Right lung (tissue), 10 donors: Measurements from ENCODE around the gene NAT14. TPM values are rescaled to one million over a fixed set of nuclear protein-coding genes. Genes with fewer than 3 reads are reported as not detected.
"Not testable (repeated sequence)": the region's sequence is repeated elsewhere in the genome, so short reads cannot be mapped to it uniquely, and the experiment has no call there.

Experiments used
- DNase-seq, 2 donors: peaks; one replicate each; pipeline ENCODE4 v3.0.0-alpha.2; 2013
- long read RNA-seq, 8 donors: transcript quantifications; one replicate each; lab custom pipeline, GENCODE V29; 2026
- polyA plus RNA-seq, 5 donors: library from polyadenylated mRNA; unstranded; fragments of 120-200 nt; gene quantifications; one replicate each; pipeline versions ENCODE4 v1.2.1 to v1.2.3, GENCODE V29; 2013; ENCODE audit warnings: inconsistent platforms in 1 of 5, low replicate concordance in 1 of 5; ENCODE audit not compliant: insufficient read length in 5 of 5, insufficient read depth in 1 of 5

The NAT14 gene, protein sequence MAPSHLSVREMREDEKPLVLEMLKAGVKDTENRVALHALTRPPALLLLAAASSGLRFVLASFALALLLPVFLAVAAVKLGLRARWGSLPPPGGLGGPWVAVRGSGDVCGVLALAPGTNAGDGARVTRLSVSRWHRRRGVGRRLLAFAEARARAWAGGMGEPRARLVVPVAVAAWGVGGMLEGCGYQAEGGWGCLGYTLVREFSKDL
- polyA plus RNA-seq = 10 to 100 TPM; 28.6 to 60.8 (median 42.3) TPM
- long read RNA-seq, donor 1, transcript NAT14-201 (3 exons, 1,536 nt) = major isoform, 28 of 30 reads
- long read RNA-seq, donor 1, partial matches to known transcripts = 0 of 30 reads
- long read RNA-seq, donor 1, other reads (novel, unspliced or antisense) = 0 of 30 reads
- long read RNA-seq, donor 2, transcript NAT14-201 (3 exons, 1,536 nt) = major isoform, 11 of 12 reads
- long read RNA-seq, donor 2, partial matches to known transcripts = 0 of 12 reads
- long read RNA-seq, donor 2, other reads (novel, unspliced or antisense) = 0 of 12 reads
- long read RNA-seq, donor 3, transcript NAT14-204 (2 exons, 1,011 nt) = minor isoform, 7 of 28 reads
- long read RNA-seq, donor 3, transcript NAT14-201 (3 exons, 1,536 nt) = major isoform, 21 of 28 reads
- long read RNA-seq, donor 3, partial matches to known transcripts = 0 of 28 reads
- long read RNA-seq, donor 3, other reads (novel, unspliced or antisense) = 0 of 28 reads
- long read RNA-seq, donor 4, transcript NAT14-201 (3 exons, 1,536 nt) = major isoform, 12 of 15 reads
- long read RNA-seq, donor 4, partial matches to known transcripts = 0 of 15 reads
- long read RNA-seq, donor 4, other reads (novel, unspliced or antisense) = 0 of 15 reads
- long read RNA-seq, donor 5, transcript NAT14-201 (3 exons, 1,536 nt) = major isoform, 16 of 19 reads
- long read RNA-seq, donor 5, partial matches to known transcripts = 0 of 19 reads
- long read RNA-seq, donor 5, other reads (novel, unspliced or antisense) = 0 of 19 reads
- long read RNA-seq, donor 6, transcript NAT14-201 (3 exons, 1,536 nt) = major isoform, 28 of 31 reads
- long read RNA-seq, donor 6, partial matches to known transcripts = 0 of 31 reads
- long read RNA-seq, donor 6, other reads (novel, unspliced or antisense) = 0 of 31 reads
- long read RNA-seq, donor 7, transcript NAT14-201 (3 exons, 1,536 nt) = major isoform, 11 of 49 reads
- long read RNA-seq, donor 7, transcript NAT14-204 (2 exons, 1,011 nt) = minor isoform, 5 of 49 reads
- long read RNA-seq, donor 7, partial matches to known transcripts = 33 of 49 reads
- long read RNA-seq, donor 7, other reads (novel, unspliced or antisense) = 0 of 49 reads
- long read RNA-seq, donor 8, transcript NAT14-201 (3 exons, 1,536 nt) = major isoform, 8 of 10 reads
- long read RNA-seq, donor 8, partial matches to known transcripts = 0 of 10 reads
- long read RNA-seq, donor 8, other reads (novel, unspliced or antisense) = 0 of 10 reads

DNA sequence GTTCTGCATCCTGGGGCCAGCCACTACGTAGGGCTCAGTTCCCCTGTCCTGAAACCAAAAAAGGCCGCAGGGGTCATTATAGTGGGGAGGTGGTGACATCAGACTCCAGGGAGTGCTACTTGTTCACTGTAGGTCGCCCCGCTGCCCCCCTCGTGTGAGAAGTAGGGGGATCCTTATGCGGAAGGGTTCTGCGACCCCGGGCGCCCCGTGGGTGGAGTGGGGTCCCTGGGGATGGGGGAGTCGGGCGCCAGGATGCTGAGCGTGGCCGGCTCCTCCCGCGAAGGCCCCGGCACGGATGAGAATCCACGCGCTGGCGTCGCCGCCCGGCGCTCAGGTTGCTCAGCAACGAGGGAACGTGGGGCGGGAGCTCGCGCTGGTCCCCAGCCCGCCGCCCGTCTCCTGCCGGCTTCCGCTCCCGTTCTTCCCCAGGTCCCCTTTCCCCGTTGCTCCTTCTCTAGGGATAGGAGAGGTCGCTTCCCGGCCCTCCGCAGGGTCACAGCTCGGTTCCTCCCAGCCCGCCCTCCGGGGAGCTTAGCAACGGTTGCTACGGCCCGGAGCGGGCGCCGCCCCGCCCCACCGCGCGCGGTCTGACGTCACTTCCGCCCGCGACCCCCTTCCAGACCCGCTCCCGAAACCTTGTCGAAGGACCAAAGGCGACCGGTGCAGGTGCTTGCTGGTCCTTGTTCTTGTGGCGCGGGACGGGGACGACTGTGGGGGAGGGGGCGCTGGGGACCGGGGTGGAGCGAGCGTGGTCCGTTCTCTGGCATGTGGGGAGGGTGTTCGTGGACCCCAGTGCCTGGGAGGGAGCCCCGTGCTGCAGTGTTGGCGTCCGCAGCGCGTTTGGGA is at the start of gene NAT14:
Gene NAT14, plus strand, starts transcription at position 596 of the 846 bp plus-strand sequence. CDS start 521 bp downstream, outside the sequence.
- peak; percentile 77 to 80 for DNase-seq

DNA sequence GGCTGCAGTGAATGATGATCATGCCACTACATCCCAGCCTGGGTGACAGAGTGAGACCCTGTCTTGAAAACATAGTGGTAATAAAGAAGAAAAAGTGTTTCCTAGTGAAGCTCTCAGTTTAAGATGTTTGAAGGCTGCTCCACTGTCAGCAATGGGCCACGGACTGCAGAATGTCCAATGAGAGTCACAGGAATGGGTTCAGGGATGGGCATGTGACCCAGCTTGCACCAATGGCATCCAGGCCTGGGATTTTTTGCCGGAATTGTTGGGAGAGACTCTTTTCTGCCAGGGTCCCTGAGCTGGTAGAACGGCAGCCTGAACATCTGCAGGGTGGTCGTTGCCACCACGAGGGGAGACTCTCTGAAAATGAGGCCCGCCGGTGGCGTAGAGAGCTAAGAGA is 48.1 kb upstream of the NAT14 start:
- DNase-seq = no peak

DNA sequence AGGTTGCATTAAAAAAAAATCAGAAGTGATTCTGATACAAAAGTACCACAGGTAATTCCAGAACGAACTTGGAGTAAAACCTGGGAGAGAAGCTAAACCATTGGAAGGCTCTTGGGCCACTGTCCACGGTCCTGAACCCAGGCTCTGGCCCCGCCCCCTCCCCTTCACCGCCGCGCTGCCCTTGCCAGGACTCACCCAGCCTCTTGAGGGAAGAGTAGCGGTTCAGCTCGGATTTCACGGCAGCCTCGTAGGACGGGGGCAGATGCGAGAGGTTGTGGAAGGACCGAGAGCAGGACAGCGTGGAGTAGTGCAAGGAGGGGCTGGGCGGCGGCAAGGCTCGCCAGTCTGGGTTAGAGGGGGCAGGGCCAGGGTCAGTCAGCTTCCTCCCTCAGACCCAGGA is 47.6 kb upstream of the NAT14 start:
- DNase-seq = peak; percentile 51 to 63

DNA sequence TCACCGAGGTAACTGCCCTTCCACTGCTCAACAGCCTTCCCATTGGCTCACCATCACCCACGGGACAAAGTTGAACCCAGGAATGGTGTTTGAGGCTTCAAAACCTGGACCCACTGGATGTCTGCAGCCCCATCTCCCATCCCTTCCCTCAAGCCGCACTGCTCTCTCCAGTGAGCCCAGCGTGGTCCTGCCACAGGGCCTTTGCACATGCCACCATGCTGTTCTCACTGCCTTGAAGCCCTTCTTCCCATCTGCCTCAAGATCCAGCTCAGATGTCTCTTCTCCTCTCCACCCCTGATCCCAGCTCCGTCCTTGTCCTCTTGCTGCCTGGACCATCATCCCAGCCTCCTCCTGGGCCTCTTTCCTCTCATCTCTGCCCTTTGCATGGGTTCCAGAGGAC is 45.9 kb upstream of the NAT14 start:
- DNase-seq = no peak

DNA sequence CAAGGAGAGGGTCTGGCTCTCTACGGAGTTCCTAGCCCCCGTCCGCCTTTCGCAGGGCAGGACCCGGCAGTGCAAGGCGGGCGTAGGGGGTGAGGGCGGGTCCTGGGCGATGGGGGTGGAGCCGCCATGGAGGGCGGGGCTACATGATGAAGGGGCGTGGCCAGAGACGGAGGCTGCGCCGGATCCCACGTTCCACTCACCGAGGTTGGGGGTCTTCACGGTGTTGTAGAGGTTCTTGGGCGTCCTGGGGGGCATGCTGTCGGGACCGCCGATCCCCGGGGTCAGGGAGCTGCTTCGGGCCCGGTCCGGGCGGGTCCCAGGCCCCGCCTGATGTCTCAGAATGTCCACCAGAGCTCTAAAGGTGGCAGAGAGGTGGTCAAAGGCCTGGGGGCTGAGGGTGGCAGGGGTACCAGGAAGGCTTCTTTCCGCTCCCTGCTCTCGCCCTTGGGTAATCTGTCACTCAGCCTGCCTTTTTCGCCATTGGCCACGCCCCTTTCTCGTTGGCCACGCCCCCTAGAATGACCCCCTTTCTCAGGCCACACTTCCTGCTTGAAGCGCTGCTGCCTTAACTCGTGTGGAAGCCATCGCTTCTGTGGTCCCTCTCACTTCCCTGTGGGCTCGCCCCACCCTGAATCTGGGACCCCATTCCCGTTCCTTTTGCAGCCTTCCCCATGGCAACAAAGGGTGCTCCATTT is 44.4 kb upstream of the NAT14 start:
- DNase-seq = no peak

DNA sequence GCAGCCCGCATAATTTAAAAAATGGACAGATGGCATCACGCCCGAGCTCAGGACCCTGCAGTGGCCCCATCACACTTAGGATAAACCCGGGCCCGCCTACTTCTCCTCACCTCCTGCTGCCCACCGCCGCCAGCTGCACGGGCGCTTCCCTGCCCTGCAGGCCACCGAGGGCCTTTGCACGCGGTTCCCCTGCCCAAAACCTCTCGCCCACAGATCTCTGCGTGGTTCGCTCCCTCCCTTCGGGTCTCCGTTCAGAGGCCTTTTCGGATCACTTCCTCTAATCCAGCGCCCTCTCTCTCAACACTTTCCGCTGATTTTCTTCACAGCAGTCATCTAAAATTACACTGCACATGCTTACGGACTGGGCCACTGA is 43.7 kb upstream of the NAT14 start:
- DNase-seq = no peak

DNA sequence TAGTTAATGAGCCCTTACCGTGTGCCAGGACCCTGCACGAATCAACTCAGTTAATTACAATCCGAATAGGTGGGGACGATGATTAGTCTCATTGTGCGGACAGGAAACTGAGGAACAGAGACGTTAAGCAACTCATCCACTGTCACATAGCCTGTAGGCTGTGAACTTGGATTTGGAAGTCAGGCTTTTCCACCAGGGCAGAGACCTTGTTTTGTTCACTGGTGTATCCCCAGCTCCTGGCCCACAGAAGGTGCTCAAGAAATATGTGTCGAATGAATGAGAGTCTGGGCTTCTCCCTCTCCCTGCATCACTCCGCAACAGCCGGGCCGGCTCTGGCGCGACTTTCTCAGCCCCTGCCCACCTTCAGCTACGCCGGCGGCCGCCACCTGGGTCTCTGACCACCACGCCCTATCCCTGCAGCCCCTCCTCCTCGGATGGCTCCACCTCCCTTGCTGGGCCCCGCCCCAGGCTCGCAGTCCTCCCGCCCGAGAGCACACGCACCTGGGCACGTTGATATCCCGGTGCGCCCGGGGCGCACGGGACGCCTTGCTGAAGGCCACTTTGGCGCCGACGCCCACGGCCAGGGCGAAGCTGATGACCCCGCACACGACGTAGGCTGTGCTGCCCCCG is 43.2 kb upstream of the NAT14 start:
- DNase-seq = no peak

DNA sequence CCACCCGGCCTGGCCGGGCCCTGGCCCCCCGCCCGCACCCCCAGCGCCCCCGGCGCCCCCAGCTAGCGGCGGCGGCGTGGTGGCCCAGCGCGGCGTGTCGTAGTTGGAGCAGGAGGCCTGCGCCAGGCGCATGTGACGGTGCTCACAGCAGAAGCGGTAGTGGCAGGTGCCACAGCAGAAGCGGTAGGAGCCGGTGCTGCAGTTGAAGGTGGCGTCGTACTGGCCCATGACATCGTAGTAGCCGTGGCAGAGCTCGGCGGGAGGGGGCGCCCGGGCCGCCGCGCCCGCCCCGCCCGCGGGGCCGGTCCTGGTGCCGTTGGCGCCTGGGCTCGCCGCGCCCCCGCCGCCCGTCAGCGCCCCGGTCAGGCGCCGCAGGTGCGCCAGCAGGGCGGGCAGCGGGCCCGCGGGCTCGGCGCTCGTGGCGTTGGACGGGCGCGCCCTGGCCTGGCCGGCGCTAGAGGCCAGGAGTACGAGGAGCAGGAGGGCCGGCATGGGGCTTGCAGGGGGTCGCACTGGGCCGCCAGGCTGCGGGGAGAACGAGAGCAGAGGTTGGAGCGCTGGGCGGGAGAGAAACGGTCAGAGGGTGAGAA is 42.5 kb upstream of the NAT14 start:
- DNase-seq = no peak

DNA sequence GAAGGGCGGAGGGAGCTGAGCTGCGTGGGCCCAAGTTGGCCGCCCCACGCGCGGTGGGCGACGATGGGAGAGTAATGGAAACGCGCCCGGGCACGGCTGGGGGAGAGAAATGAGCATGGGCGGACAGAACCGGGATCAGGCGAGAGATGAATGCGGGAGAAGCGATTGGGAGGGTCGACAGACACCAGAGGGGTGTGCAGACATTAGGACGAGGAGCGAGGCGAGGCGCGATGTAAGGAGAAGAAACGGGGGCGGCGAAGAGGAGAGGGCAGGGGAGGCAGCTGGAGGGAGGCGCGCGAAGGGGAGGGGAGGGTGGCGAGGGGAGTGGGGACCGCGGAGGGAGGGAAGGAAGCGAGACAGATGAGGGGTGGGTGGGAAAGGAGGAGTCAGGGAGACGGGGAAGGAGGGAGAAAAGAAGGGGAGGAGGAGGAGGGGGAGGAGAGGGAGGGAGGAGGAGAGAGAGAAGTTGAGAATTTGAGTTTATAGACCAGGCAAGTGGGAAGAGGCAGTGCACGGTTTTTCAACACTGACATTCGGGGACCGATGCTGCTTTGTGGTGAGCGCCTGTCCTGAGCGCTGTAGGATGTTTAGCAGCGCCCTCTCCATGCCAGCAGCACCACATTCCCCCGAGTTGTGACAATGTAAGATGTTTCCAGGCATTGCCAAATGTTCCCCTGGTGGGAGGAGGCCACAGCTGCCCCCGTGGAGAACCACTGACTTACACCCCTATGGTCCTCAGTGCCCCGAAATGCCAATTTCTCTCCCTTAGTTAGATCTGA is 41.8 kb upstream of the NAT14 start, which contains the start of gene SHISA7:
Gene SHISA7, minus strand, starts transcription at position 256 of the 779 bp plus-strand sequence. CDS start 437 bp downstream, outside the sequence.
- DNase-seq = no peak

DNA sequence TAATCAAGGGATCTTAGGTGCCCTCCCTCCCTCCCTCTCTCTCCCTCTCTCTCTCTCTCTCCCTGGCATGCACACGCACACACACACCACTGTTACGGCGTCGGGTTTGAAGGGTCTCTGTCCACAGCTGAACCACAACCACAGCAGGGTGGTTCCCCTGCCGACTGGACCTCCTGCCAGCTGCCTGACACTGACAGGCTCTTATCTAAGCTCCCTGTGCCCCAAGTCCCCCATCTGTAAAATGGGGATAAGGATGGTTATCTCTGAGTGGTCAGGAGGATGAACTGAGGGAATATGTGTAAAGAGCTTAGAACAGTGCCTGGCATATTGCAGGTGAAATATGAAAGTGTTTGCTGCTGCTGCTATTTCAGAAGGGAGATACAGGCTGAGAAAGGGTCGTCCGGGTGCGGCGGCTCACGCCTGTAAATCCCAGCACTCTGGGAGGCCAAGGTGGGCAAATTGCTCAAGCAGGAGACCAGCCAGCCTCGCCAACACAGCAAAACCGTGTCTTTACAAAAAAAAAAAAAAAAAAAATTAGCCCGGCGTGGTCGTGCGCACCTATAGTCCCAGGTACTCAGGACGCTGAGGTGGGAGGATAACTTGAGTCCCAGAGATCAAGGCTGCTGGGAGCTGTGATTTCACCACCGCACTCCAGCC is 41.0 kb upstream of the NAT14 start:
- no peak for DNase-seq

DNA sequence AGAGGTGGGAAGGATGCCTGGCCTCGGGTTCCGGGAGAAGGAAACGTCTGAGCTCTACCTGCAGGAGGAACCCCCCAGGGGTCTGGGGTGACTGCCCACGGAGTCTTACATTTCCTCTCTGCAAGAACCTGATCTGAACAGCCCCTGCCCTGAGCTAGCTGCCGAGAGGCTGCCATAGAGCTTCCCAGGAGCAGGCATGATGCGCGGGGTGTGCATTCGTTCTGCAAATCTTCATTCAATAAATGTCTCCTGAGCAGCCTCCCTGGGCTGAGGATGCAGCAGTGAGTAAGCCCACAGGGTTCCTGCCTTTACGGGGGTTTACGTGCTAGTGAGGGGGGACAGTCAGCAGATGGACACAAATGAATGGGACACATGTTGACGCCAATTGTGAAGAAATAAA is 40.3 kb upstream of the NAT14 start:
- DNase-seq = no peak

DNA sequence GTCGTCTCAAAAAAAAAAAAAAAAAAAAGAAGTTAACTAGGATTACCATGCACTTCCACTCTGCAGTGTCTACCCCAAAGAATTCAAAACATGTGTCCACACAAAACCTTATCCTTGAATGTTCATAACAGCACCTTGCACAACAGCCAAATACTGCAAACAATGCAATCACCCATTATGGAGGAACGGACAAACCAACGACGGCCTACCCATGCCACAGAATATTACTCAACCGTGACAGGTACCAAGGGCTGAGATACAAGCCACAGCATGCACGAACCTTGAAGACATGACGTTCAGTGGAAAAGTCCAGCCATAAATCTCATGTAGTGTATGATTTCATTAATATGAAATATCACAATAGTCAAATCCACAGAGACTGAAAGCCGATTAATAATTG is 38.9 kb upstream of the NAT14 start:
- no peak for DNase-seq

DNA sequence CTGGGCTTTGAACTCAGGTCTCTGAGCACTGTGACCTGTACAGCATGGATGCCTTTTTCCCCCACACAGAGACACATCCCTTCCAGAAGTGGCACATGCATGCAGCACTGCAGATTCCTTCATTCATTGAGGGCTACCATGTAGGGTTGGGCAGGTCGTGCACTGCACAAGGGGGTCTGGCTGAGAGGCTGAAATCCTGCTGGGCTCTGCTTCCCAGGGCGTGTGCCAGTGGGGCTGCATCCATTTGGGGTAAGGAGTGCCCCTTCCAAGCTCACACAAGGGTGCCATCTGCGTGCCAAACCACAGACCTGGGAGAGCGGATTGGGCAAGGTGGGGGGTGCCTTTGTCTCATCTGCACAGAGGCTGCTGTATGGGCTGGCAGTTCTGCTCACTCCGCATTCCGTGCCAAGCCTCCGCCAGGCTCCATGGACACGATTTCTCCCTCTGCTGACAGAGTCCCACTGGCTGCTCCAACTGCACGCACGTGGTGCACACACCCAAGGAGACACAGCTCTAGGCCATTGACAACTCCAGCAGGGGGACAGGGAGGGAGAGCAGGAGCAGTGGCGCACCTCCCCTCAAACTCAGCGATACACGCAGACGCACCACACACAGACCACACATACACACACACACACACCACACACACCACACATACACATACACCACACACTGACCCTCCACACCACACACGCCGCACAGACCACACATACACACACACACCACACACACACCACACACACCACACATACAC is 37.4 kb upstream of the NAT14 start:
- DNase-seq = no peak

DNA sequence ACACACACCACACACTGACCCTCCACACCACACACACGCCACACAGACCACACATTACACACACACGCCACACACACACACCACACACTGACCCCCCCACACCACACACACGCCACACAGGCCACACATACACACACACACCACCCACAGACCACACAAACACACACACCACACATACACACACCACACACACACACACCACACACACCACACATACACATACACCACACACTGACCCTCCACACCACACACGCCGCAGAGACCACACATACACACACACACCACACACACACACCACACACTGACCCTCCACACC is 36.9 kb upstream of the NAT14 start:
- DNase-seq = not testable (repeated sequence)

DNA sequence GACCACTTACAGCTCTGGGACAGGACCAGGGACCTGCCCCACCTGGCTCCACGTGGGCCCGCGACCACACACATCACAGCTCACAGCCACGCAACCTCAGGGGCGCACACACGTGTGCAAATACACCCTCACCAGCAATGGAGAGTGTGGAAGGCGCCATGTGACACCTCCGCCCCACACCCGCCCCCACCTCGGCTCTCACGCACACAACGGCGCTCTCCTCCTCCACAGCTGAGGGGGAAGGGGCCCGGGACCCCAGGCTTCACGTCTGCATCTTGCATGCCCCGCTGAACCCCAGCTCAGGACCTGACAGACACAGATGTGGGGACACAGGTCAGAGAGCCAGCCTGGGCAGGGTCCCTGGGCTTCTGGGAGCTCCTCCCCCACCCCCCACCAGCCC is 35.5 kb upstream of the NAT14 start:
- no peak for DNase-seq

DNA sequence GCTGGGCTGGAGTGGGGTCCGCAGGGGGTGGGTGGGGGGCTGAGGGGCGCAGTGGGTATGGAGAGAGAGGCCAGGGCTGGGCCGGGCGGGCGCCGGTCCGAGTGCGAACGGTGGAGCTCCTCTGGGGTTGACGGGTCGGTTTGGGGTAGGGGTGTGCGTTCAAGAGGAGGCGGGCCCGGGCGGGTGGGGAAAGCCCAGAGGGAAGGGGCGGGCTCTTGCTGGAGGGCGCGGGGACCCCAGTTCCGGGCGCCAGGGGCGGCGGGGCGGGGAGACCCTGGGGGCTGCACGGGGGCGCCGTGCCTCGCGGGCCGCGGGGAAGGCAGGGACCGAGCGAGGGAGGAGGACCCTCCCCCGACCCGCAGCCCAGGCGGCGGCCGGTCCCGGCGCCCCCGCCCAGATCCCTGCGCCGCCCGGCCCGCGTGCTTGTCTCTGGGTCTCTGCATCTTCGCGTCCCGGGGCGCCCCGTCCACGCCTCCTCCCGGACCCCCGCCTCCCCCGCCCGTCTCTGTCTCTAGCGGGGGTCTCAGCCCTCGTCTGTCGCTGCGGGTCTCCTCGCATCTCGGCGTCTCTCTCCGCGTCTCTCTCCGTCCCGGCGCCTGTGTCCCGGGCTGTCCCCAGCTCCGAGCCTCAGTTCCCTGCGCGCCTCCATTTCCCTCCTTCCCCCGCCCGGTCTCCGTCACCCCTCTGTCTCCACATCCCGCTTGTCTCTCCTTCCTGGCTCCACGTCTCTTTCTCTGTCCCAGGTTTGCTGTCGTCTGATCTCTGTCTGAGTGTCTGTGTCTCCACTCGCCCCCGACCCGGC is 33.6 kb upstream of the NAT14 start:
- DNase-seq = no peak
